ENCODE measurements around the gene ZNF202. TPM values are rescaled to one million over a fixed set of nuclear protein-coding genes. Genes with fewer than 3 reads are reported as not detected.
"Not testable (repeated sequence)": the region's sequence is repeated elsewhere in the genome, so short reads cannot be mapped to it uniquely, and the experiment has no call there.

ZNF202 gene
- total and polyA plus RNA-seq, 2 donors (not counting 1 experiment from before 2014, with no cell fraction given): 17.0 to 25.1 TPM

GRCh38 chr11:123753110-123753509 lies 11.7 kb upstream of the ZNF202 start:
- no peaks in the 10 kb centered on the region for H3K4me1 ChIP-seq (ENCODE audit: control insufficient read depth in 2 of 2, insufficient read depth in 2 of 2, low read length in 2 of 2)
- peaks cover 39% of the 10 kb centered on the region for H3K27me3 Mint-ChIP-seq
- H3K9me3 ChIP-seq (ENCODE audit: control extremely low read depth in 1 of 3, control insufficient read depth in 2 of 3, insufficient read depth in 1 of 3, low read length in 2 of 3): no peaks in the 10 kb centered on the region
- ChIA-PET CTCF (interaction anchor here (0.6 kb wide), 1 partner anchor 478 kb away, joined by 3 read pairs; no protein-coding TSS in a partner anchor), POLR2A (no interaction called here)
- no peaks in the 10 kb centered on the region for H3K79me2 ChIP-seq (ENCODE audit: control insufficient read depth, insufficient read depth, low read length)
- H3K9ac ChIP-seq (ENCODE audit: low read length): no peak overlapping the region
- peaks cover 6% of the 10 kb centered on the region for H3K4me1 Mint-ChIP-seq
- H4K20me1 ChIP-seq (ENCODE audit: control insufficient read depth, insufficient read depth, low read length, poor library complexity, severe bottlenecking): no peaks in the 10 kb centered on the region
- intact Hi-C loops (cut with micrococcal nuclease): no loop called here
- ATAC-seq (ENCODE audit: low read depth): no peak
- H3K9me3 Mint-ChIP-seq (ENCODE audit: insufficient read depth): peaks cover 2% of the 10 kb centered on the region
- H3K4me3 ChIP-seq (ENCODE audit: control extremely low read depth in 1 of 5, extremely low read depth in 1 of 5, insufficient read depth in 1 of 5, low read depth in 2 of 5, low read length in 4 of 5): no peak overlapping the region
- H3K27ac ChIP-seq (ENCODE audit: low read length in 2 of 2): no peak overlapping the region
- H2AFZ ChIP-seq (ENCODE audit: insufficient read depth, low read depth, low read length, poor library complexity, severe bottlenecking): no peak overlapping the region
- TF ChIP-seq CTCF (IDR thresholded peaks at IDR 0.05) (no peak), EZH2 (IDR thresholded peaks at IDR 0.05; ENCODE audit: borderline replicate concordance, insufficient read depth, low read depth, low read length, poor library complexity, severe bottlenecking) (no peak)
- no peak overlapping the region for H3K4me3 Mint-ChIP-seq
- no peak overlapping the region for H3K4me2 ChIP-seq (replicated peaks; ENCODE audit: low read depth, low read length, poor library complexity, severe bottlenecking)
- no peak overlapping the region for H3K27ac Mint-ChIP-seq
- H3K36me3 ChIP-seq (replicated peaks in 1 of 2; ENCODE audit: control extremely low read depth in 1 of 2, control insufficient read depth in 1 of 2, extremely low read depth in 1 of 2, insufficient read depth in 2 of 2, low read length in 1 of 2): no peaks in the 10 kb centered on the region
- no peak for DNase-seq
- H3K27me3 ChIP-seq (replicated peaks in 1 of 4; ENCODE audit: control extremely low read depth in 1 of 4, control insufficient read depth in 3 of 4, insufficient read depth in 4 of 4, low read length in 3 of 4): peaks cover 0 to 10% (median 5%) of the 10 kb centered on the region in 4 experiments

- WGBS (ENCODE audit: insufficient coverage): no CpG with 5 or more reads among the region's 1 CpG
- Histone ChIP-seq H3K79me2 (ENCODE audit: control insufficient read depth, insufficient read depth, low read length) (no peaks in the 10 kb centered on the region), H3K27ac (ENCODE audit: low read length in 2 of 2) (no peak overlapping the region), H3K4me3 (ENCODE audit: control extremely low read depth in 1 of 5, extremely low read depth in 1 of 5, insufficient read depth in 1 of 5, low read depth in 2 of 5, low read length in 4 of 5) (no peak overlapping the region), H2AFZ (ENCODE audit: insufficient read depth, low read depth, low read length, poor library complexity, severe bottlenecking) (no peak overlapping the region), H3K4me1 (ENCODE audit: control insufficient read depth in 2 of 2, insufficient read depth in 2 of 2, low read length in 2 of 2) (no peaks in the 10 kb centered on the region), H3K27me3 (replicated peaks in 1 of 4; ENCODE audit: control extremely low read depth in 1 of 4, control insufficient read depth in 3 of 4, insufficient read depth in 4 of 4, low read length in 3 of 4) (peaks cover 0 to 10% (median 4%) of the 10 kb centered on the region in 4 experiments), H3K9ac (ENCODE audit: low read length) (no peak overlapping the region), H4K20me1 (ENCODE audit: control insufficient read depth, insufficient read depth, low read length, poor library complexity, severe bottlenecking) (no peaks in the 10 kb centered on the region), H3K9me3 (ENCODE audit: control extremely low read depth in 1 of 3, control insufficient read depth in 2 of 3, insufficient read depth in 1 of 3, low read length in 2 of 3) (no peaks in the 10 kb centered on the region), H3K4me2 (replicated peaks; ENCODE audit: low read depth, low read length, poor library complexity, severe bottlenecking) (no peak overlapping the region), H3K36me3 (replicated peaks in 1 of 2; ENCODE audit: control extremely low read depth in 1 of 2, control insufficient read depth in 1 of 2, extremely low read depth in 1 of 2, insufficient read depth in 2 of 2, low read length in 1 of 2) (no peaks in the 10 kb centered on the region)
- Mint-ChIP-seq H3K9me3 (ENCODE audit: insufficient read depth) (peaks cover 6% of the 10 kb centered on the region), H3K4me3 (no peak overlapping the region), H3K27me3 (peaks cover 49% of the 10 kb centered on the region), H3K4me1 (peaks cover 6% of the 10 kb centered on the region), H3K27ac (no peak overlapping the region)
- ATAC-seq (ENCODE audit: low read depth): no peak
- DNase-seq: no peak
- ChIA-PET CTCF (no interaction called here), POLR2A (no interaction called here)
- TF ChIP-seq CTCF (IDR thresholded peaks at IDR 0.05) (no peak), EZH2 (IDR thresholded peaks at IDR 0.05; ENCODE audit: borderline replicate concordance, insufficient read depth, low read depth, low read length, poor library complexity, severe bottlenecking) (no peak)
- intact Hi-C loops (cut with micrococcal nuclease): no loop called here
Measured at GRCh38 chr11:123751781-123752180, 10.3 kb upstream of the ZNF202 start.

GRCh38 chr11:123748349-123748748 lies 6.9 kb upstream of the ZNF202 start:
- CTCF ChIA-PET; H4K20me1 ChIP-seq (ENCODE audit: control insufficient read depth, insufficient read depth, low read length, poor library complexity, severe bottlenecking); DNase-seq; intact Hi-C loops (cut with micrococcal nuclease); POLR2A ChIA-PET; H3K27ac ChIP-seq (ENCODE audit: low read length in 2 of 2); ATAC-seq (ENCODE audit: low read depth); H3K4me3 ChIP-seq (ENCODE audit: control extremely low read depth in 1 of 5, extremely low read depth in 1 of 5, insufficient read depth in 1 of 5, low read depth in 2 of 5, low read length in 4 of 5); H3K4me3 Mint-ChIP-seq; H3K27ac Mint-ChIP-seq; H3K9ac ChIP-seq (ENCODE audit: low read length); H3K36me3 ChIP-seq (replicated peaks in 1 of 2; ENCODE audit: control extremely low read depth in 1 of 2, control insufficient read depth in 1 of 2, extremely low read depth in 1 of 2, insufficient read depth in 2 of 2, low read length in 1 of 2); H3K9me3 Mint-ChIP-seq (ENCODE audit: insufficient read depth); H3K9me3 ChIP-seq (ENCODE audit: control extremely low read depth in 1 of 3, control insufficient read depth in 2 of 3, insufficient read depth in 1 of 3, low read length in 2 of 3); H3K4me1 ChIP-seq (ENCODE audit: control insufficient read depth in 2 of 2, insufficient read depth in 2 of 2, low read length in 2 of 2); H3K79me2 ChIP-seq (ENCODE audit: control insufficient read depth, insufficient read depth, low read length); H2AFZ ChIP-seq (ENCODE audit: insufficient read depth, low read depth, low read length, poor library complexity, severe bottlenecking); H3K4me2 ChIP-seq (replicated peaks; ENCODE audit: low read depth, low read length, poor library complexity, severe bottlenecking); H3K4me1 Mint-ChIP-seq: not testable (repeated sequence)
- peaks cover 0 to 14% (median 7%) of the 10 kb centered on the region in 4 experiments for H3K27me3 ChIP-seq (replicated peaks in 1 of 4; ENCODE audit: control extremely low read depth in 1 of 4, control insufficient read depth in 3 of 4, insufficient read depth in 4 of 4, low read length in 3 of 4)
- WGBS (ENCODE audit: insufficient coverage): no CpG with 5 or more reads among the region's 2 CpGs
- peaks cover 58% of the 10 kb centered on the region for H3K27me3 Mint-ChIP-seq

All from B cell (primary cell).